K562 (cell line): ENCODE results near the gene SS18L1. TPM values are rescaled to one million over a fixed set of nuclear protein-coding genes. Genes with fewer than 3 reads are reported as not detected.

Experiments used
- ATAC-seq: fragments of 200-7000 bp; cut with Tn5 transposase; 3 replicates; pipeline ENCODE4 v1.9.1; 2020; ENCODE audit warnings: moderate library complexity
- BruUV-seq: library from RNA; stranded (reverse); fragments of 400-500 nt; replicated peaks from 2 replicates; lab custom pipeline; 2021; lab: Mats Ljungman, UMichigan
- CTCF ChIA-PET: fragments of 300-600 bp; formaldehyde crosslinking; extraction: SDS; loops from one replicate; lab custom pipeline; 2021; ENCODE audit warnings: low intra/inter-chr PET ratio; lab: Yijun Ruan, JAX
- POLR2A ChIA-PET: fragments of 300-600, 350-650 bp; sonication (Branson Sonifier 250); formaldehyde crosslinking; extraction: SDS; loops from one replicate; lab custom pipeline; 2021; ENCODE audit warnings: antibody characterized with exemption, inconsistent platforms; lab: Yijun Ruan, JAX
- DNase-seq, 4 experiments: peaks; one replicate each; pipeline versions ENCODE4 v3.0.0 to v3.0.0-alpha.2; 2011 to 2018; ENCODE audit warnings: low spot score in 3 of 4, mixed read lengths in 3 of 4; ENCODE audit errors: extremely low read depth in 1 of 4
- FAIRE-seq: peaks from 2 replicates; lab custom pipeline; 2011; peaks lifted over from hg19 to GRCh38; lab: Jason Lieb, UNC
- H2AFZ ChIP-seq: 2 replicates; pipeline ENCODE4 v1.6.0; 2011; ENCODE audit warnings: low read depth, low read length, control low read depth, inconsistent platforms
- H3K27ac ChIP-seq: fragments of 200-600 bp; 3 replicates; pipeline ENCODE4 v1.8.0; 2011; ENCODE audit warnings: low read depth, mild to moderate bottlenecking, control low read depth, inconsistent platforms, low read length, moderate library complexity, mixed read lengths; ENCODE audit errors: extremely low read depth
- H3K27me3 ChIP-seq, 2 experiments: fragments of 300-600 bp in 1 of 2; 2 replicates in 1 of 2; 3 replicates in 1 of 2; pipeline versions ENCODE4 v1.6.0 to v1.8.0; 2011; ENCODE audit warnings: inconsistent platforms in 2 of 2, low read length in 2 of 2, mild to moderate bottlenecking in 1 of 2, mixed read lengths in 1 of 2, moderate library complexity in 1 of 2; ENCODE audit not compliant: control insufficient read depth in 2 of 2, insufficient read depth in 2 of 2
- H3K36me3 ChIP-seq: fragments of 300-600 bp; 3 replicates; pipeline ENCODE4 v1.8.0; 2011; ENCODE audit warnings: mild to moderate bottlenecking, low read length, inconsistent platforms; ENCODE audit not compliant: control insufficient read depth, insufficient read depth
- H3K4me1 ChIP-seq, 2 experiments: fragments of 200-600 bp in 1 of 2; replicated peaks in 1 of 2; 2 replicates in 1 of 2; 3 replicates in 1 of 2; pipeline versions ENCODE4 v1.5.1 to v1.8.0; 2011; ENCODE audit warnings: inconsistent platforms in 2 of 2, low read length in 2 of 2, mild to moderate bottlenecking in 1 of 2, mixed read lengths in 1 of 2, moderate library complexity in 1 of 2; ENCODE audit not compliant: control insufficient read depth in 2 of 2, insufficient read depth in 2 of 2
- H3K4me2 ChIP-seq: 2 replicates; pipeline ENCODE4 v1.6.1; 2011; ENCODE audit warnings: low read length, control low read depth, inconsistent platforms, mixed read lengths; ENCODE audit not compliant: insufficient read depth
- H3K4me3 ChIP-seq: fragments of 200-600 bp; sonication (generic), shearing (Covaris generic); 2 replicates; pipeline ENCODE4 v1.5.1; 2016; ENCODE audit warnings: control low read depth, inconsistent platforms
- H3K79me2 ChIP-seq: fragments of 200-600 bp; 3 replicates; pipeline ENCODE4 v1.8.0; 2011; ENCODE audit warnings: low read length, inconsistent platforms; ENCODE audit not compliant: control insufficient read depth, insufficient read depth
- H3K9ac ChIP-seq, 2 experiments: 2 replicates each; pipeline versions ENCODE4 v1.6.0 to v1.6.1; 2011; ENCODE audit warnings: low read depth in 2 of 2, low read length in 2 of 2, control low read depth in 1 of 2, inconsistent platforms in 1 of 2, mild to moderate bottlenecking in 1 of 2, mixed read lengths in 1 of 2; ENCODE audit not compliant: insufficient read depth in 1 of 2
- H3K9me1 ChIP-seq: one replicate; pipeline ENCODE4 v1.6.0; 2011; ENCODE audit warnings: inconsistent platforms, mild to moderate bottlenecking, low read length, moderate library complexity; ENCODE audit not compliant: control insufficient read depth, insufficient read depth
- H3K9me3 ChIP-seq: replicated peaks from 2 replicates; pipeline ENCODE4 v1.5.1; 2011; ENCODE audit warnings: low read depth, low read length, inconsistent platforms; ENCODE audit not compliant: control insufficient read depth, insufficient read depth
- H4K20me1 ChIP-seq: replicated peaks from 2 replicates; pipeline ENCODE4 v1.6.1; 2011; ENCODE audit warnings: low read length, inconsistent platforms, mixed read lengths; ENCODE audit not compliant: control insufficient read depth, insufficient read depth
- ILF3 ChIP-seq: fragments of 450-650 bp; IDR thresholded peaks from 2 replicates; pipeline ENCODE4 v1.6.1; 2018; ENCODE audit warnings: antibody characterized with exemption, mild to moderate bottlenecking, moderate library complexity, borderline replicate concordance
- KLF10 ChIP-seq: fragments of 250-450 bp; sonication (Bioruptor Pico); IDR thresholded peaks from 2 replicates; pipeline ENCODE4 v1.6.1; 2021; ENCODE audit warnings: matching md5 sums
- NFATC3 ChIP-seq: fragments of 450-650 bp; IDR thresholded peaks from 2 replicates; pipeline ENCODE4 v1.6.1; 2017; ENCODE audit warnings: mild to moderate bottlenecking
- POLR2A ChIP-seq: fragments of 450-650 bp; conservative IDR thresholded peaks from 2 replicates; pipeline ENCODE4 v1.6.1; 2016
- RBM25 ChIP-seq: fragments of 200-400 bp; formaldehyde crosslinking; IDR thresholded peaks from 2 replicates; pipeline ENCODE4 v1.6.1; 2018; ENCODE audit warnings: low read length, low read depth, moderate library complexity; ENCODE audit not compliant: severe bottlenecking
- SAFB2 ChIP-seq: fragments of 200-400 bp; formaldehyde crosslinking; IDR thresholded peaks from 2 replicates; pipeline ENCODE4 v1.6.1; 2018; ENCODE audit warnings: borderline replicate concordance, low read length, low read depth, moderate library complexity; ENCODE audit not compliant: severe bottlenecking
- SMARCA4 ChIP-seq: fragments of 450-650 bp; IDR thresholded peaks from 2 replicates; pipeline ENCODE4 v1.6.1; 2016
- TAF1 ChIP-seq: IDR thresholded peaks from 2 replicates; pipeline ENCODE4 v1.6.1; 2011; ENCODE audit warnings: mild to moderate bottlenecking, low read length, moderate library complexity; ENCODE audit not compliant: insufficient read depth, control insufficient read depth, severe bottlenecking; ENCODE audit errors: extremely low read depth
- TRIM28 ChIP-seq: fragments of 450-650 bp; IDR thresholded peaks from 2 replicates; pipeline ENCODE4 v1.6.1; 2017
- ZBTB7A ChIP-seq: IDR thresholded peaks from 2 replicates; pipeline ENCODE4 v1.6.1; 2011; ENCODE audit warnings: low read depth, mild to moderate bottlenecking, low read length, moderate library complexity, borderline replicate concordance; ENCODE audit not compliant: control insufficient read depth
- WGBS: fragments of 100-300 bp; shearing (Covaris generic); methylation state at CpG from one replicate; pipeline ENCODE4 v1.1.6; 2016; ENCODE audit warnings: low coverage, mixed read lengths; ENCODE audit not compliant: insufficient coverage; ENCODE audit errors: missing lambda C conversion rate; 5-methylcytosine and 5-hydroxymethylcytosine counted together
- in situ Hi-C: fragments of 300-500 bp; cut with MboI; formaldehyde crosslinking; loops from 4 replicates; pipeline ENCODE4 v1.15.0; 2018; ENCODE audit warnings: inconsistent platforms, mixed read lengths
- intact Hi-C: fragments of 100-400 bp; cut with micrococcal nuclease; formaldehyde crosslinking; loops from 2 replicates; pipeline ENCODE4 v1.14.2; 2022
- polyA plus RNA-seq, 8 experiments: library from polyadenylated mRNA; depleted of rRNA in 4 of 8; stranded (reverse) in 5 of 8; unstranded in 3 of 8; fragments of >200 nt; fragmentation: Nextera tagmentation in 2 of 8; fragmentation: Illumina TruSeq in 1 of 8; extraction: Ambion mirVana in 2 of 8; extraction: Trizol in 1 of 8; gene quantifications; 2 replicates each; pipeline versions ENCODE4 v1.2.1 to v1.2.3, GENCODE V29; 2011 to 2014; ENCODE audit warnings: inconsistent platforms in 1 of 8, missing spikeins in 1 of 8
- total RNA-seq, 7 experiments: library from RNA; depleted of rRNA in 6 of 7; stranded (reverse); fragments of >200 nt in 6 of 7; fragmentation: Illumina TruSeq in 2 of 7; extraction: Trizol in 2 of 7; gene quantifications; 2 replicates each; pipeline versions ENCODE4 v1.2.1 to v1.2.3, GENCODE V29; 2011 to 2021; ENCODE audit warnings: low replicate concordance in 1 of 7

SS18L1 gene
- total and polyA plus RNA-seq, 9 of the 15 experiments (the other 6 are each of a cell fraction or from before 2014, with no cell fraction given) = 2.7 to 28.3 (median 15.1) TPM

- Histone ChIP-seq H3K27ac (no peak overlapping the region), H3K9me3 (peaks cover 7% of the 10 kb centered on the region; the same call in 1 of the 2 replicates), H3K27me3 (peaks cover 2 to 19% of the 10 kb centered on the region in 2 experiments; a peak in 4 of 5 replicates), H2AFZ (no peak overlapping the region), H3K9me1 (no peaks in the 10 kb centered on the region), H3K4me2 (no peak overlapping the region), H3K4me1 (peaks cover 5 to 37% of the 10 kb centered on the region in 2 experiments; a peak in 4 of 5 replicates), H3K36me3 (no peaks in the 10 kb centered on the region), H4K20me1 (no peaks in the 10 kb centered on the region), H3K4me3 (no peak overlapping the region), H3K79me2 (no peaks in the 10 kb centered on the region), H3K9ac (no peak overlapping the region)
- 16% methylated on average over 10 of the region's 10 CpGs for WGBS
- ChIA-PET POLR2A (no interaction called here), CTCF (no interaction called here)
- intact Hi-C loops = no loop called here
- TF ChIP-seq ZBTB7A (no peak), SAFB2 (no peak), TRIM28 (no peak), RBM25 (no peak), SMARCA4 (no peak), POLR2A (no peak), NFATC3 (no peak), ILF3 (no peak), TAF1 (no peak), KLF10 (no peak)
- FAIRE-seq = no peak
- no TSS peak for BruUV-seq
- DNase-seq = no peak
- in situ Hi-C loops = no loop called here
- ATAC-seq = no peak
Observed at GRCh38 chr20:62230696-62231095, 87.1 kb downstream of the SS18L1 start.
